ENCODE data around the gene HPX. TPM values are rescaled to one million over a fixed set of nuclear protein-coding genes. Genes with fewer than 3 reads are reported as not detected.

HPX gene
- total and polyA plus RNA-seq, 2 of the 13 experiments (the other 11 are each of a cell fraction or from before 2014, with no cell fraction given) = 9.2 to 57.4 TPM

DNA sequence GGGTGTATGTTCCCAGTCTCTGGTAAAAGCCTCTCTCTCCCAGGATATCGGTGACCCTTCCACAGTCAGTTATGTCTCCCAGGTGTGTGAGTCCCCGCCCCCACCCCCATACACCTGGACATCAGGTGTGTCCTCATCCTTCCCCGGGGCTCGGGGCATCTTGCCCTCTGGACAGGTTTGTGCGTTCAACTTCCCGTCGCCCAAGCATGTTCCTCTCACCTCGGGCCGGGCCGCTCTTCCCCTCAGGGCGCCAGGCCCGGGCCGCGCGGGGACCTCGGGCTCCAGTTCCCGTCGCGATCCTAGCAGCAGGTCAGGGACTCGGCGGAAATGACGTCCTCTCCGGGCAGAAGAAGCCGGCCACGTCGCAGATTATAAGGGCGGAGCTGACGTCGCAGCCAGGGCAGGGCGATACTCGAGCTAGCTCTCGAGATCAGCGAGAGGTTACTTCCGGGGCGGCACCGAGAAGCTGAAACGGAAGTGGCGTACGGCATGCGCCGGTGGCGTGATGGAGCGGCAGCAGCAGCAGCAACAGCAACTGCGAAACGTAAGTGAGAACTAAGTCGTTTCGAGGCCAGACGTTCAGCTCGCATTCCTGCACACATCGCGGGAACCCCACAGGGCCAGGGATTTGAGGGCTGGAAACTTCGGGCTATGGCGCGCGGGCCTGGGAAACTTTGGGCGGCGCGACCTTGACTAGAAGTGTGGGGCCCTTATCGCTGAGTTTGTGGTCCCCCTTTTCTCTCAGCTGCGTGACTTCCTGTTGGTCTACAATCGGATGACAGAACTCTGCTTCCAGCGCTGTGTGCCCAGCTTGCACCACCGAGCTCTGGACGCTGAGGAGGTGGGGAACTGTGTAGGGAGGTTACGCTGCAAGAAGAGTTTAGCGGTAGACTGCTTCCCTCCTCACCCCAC lies 40.5 kb upstream of the HPX start, which contains the start of the genes ARFIP2 and TIMM10B (continued):
- TF ChIP-seq ZNF431 (CRISPR knock-in tag; IDR thresholded peaks at IDR 0.05; ENCODE audit: borderline replicate concordance, low read depth) = peak; percentile 9; the same call in 1 of the 2 replicates
- no peak for TF ChIP-seq ZNF550 (CRISPR knock-in tag; IDR thresholded peaks at IDR 0.05; ENCODE audit: borderline replicate concordance)
- TF ChIP-seq KLF15 (CRISPR knock-in tag; IDR thresholded peaks at IDR 0.05; ENCODE audit: borderline replicate concordance) = no peak
- no peak for TF ChIP-seq HDAC1 (CRISPR knock-in tag; IDR thresholded peaks at IDR 0.05)
- TF ChIP-seq, protein P1, sequence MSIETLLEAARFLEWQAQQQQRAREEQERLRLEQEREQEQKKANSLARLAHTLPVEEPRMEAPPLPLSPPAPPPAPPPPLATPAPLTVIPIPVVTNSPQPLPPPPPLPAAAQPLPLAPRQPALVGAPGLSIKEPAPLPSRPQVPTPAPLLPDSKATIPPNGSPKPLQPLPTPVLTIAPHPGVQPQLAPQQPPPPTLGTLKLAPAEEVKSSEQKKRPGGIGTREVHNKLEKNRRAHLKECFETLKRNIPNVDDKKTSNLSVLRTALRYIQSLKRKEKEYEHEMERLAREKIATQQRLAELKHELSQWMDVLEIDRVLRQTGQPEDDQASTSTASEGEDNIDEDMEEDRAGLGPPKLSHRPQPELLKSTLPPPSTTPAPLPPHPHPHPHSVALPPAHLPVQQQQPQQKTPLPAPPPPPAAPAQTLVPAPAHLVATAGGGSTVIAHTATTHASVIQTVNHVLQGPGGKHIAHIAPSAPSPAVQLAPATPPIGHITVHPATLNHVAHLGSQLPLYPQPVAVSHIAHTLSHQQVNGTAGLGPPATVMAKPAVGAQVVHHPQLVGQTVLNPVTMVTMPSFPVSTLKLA (IDR thresholded peaks at IDR 0.05) = peak; percentile 67; the same call in 1 of the 2 replicates
- no peak for TF ChIP-seq ZNF432 (CRISPR knock-in tag; IDR thresholded peaks at IDR 0.05; ENCODE audit: borderline replicate concordance)
- no peak for TF ChIP-seq NONO (IDR thresholded peaks at IDR 0.05)
- TF ChIP-seq NONO (CRISPR knock-in tag; conservative IDR thresholded peaks at IDR 0.05) = peak; percentile 81
- TF ChIP-seq XBP1 (CRISPR knock-in tag; IDR thresholded peaks at IDR 0.05) = no peak
- TF ChIP-seq, protein P2, sequence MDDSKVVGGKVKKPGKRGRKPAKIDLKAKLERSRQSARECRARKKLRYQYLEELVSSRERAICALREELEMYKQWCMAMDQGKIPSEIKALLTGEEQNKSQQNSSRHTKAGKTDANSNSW (CRISPR knock-in tag; IDR thresholded peaks at IDR 0.05; ENCODE audit: borderline replicate concordance) = 0 out of 2 replicates have a peak, but pooled peaks have one; percentile 85
- peak; percentile 64 for TF ChIP-seq YY1 (IDR thresholded peaks at IDR 0.05; ENCODE audit: insufficient read depth, insufficient replicate concordance, low read depth, low read length)
- TF ChIP-seq, protein P3, sequence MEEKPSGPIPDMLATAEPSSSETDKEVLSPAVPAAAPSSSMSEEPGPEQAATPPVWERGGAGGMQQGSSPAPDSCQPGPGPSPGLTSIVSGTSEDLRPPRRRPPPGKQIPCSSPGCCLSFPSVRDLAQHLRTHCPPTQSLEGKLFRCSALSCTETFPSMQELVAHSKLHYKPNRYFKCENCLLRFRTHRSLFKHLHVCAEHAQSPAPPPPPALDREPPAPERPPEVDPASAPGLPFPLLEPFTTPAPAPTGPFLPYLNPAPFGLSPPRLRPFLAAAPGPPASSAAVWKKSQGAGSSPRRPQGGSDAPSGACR (CRISPR knock-in tag; IDR thresholded peaks at IDR 0.05) = no peak; the same call in 1 of the 2 replicates
- no peak for TF ChIP-seq HMG20B (CRISPR knock-in tag; conservative IDR thresholded peaks at IDR 0.05)
- TF ChIP-seq ATF7 (IDR thresholded peaks at IDR 0.05) = 0 out of 2 replicates have a peak, but pooled peaks have one; percentile 29
- TF ChIP-seq ATF7 (CRISPR knock-in tag; IDR thresholded peaks at IDR 0.05) = peak; percentile 52
- TF ChIP-seq HDAC6 (IDR thresholded peaks at IDR 0.05; ENCODE audit: low read depth, low read length) = no peak
- TF ChIP-seq, protein P4, sequence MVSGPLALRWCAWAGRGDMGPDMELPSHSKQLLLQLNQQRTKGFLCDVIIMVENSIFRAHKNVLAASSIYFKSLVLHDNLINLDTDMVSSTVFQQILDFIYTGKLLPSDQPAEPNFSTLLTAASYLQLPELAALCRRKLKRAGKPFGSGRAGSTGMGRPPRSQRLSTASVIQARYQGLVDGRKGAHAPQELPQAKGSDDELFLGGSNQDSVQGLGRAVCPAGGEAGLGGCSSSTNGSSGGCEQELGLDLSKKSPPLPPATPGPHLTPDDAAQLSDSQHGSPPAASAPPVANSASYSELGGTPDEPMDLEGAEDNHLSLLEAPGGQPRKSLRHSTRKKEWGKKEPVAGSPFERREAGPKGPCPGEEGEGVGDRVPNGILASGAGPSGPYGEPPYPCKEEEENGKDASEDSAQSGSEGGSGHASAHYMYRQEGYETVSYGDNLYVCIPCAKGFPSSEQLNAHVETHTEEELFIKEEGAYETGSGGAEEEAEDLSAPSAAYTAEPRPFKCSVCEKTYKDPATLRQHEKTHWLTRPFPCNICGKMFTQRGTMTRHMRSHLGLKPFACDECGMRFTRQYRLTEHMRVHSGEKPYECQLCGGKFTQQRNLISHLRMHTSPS (CRISPR knock-in tag; IDR thresholded peaks at IDR 0.05; ENCODE audit: low read depth) = no peak
- TF ChIP-seq, protein P5, sequence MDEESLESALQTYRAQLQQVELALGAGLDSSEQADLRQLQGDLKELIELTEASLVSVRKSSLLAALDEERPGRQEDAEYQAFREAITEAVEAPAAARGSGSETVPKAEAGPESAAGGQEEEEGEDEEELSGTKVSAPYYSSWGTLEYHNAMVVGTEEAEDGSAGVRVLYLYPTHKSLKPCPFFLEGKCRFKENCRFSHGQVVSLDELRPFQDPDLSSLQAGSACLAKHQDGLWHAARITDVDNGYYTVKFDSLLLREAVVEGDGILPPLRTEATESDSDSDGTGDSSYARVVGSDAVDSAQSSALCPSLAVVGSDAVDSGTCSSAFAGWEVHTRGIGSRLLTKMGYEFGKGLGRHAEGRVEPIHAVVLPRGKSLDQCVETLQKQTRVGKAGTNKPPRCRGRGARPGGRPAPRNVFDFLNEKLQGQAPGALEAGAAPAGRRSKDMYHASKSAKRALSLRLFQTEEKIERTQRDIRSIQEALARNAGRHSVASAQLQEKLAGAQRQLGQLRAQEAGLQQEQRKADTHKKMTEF (CRISPR knock-in tag; IDR thresholded peaks at IDR 0.05) = peak; percentile 89
- no peak for TF ChIP-seq SRSF4 (IDR thresholded peaks at IDR 0.05; ENCODE audit: low read depth, low read length, poor library complexity, severe bottlenecking)
- 0 out of 2 replicates have a peak, but pooled peaks have one; percentile 39 for TF ChIP-seq WIZ (CRISPR knock-in tag; IDR thresholded peaks at IDR 0.05)
- no peak for TF ChIP-seq CENPX (CRISPR knock-in tag; IDR thresholded peaks at IDR 0.05)

All from HepG2 (cell line).